ENCODE data around the gene MYH7. TPM values are rescaled to one million over a fixed set of nuclear protein-coding genes. Genes with fewer than 3 reads are reported as not detected.
"Not testable (repeated sequence)": the region's sequence is repeated elsewhere in the genome, so short reads cannot be mapped to it uniquely, and the experiment has no call there.

The MYH7 gene
- total and polyA plus RNA-seq, 4 donors = 0.99 to 2.9 (median 1.7) TPM

GRCh38 chr14:23419646-23420045 lies 15.8 kb downstream of the MYH7 start:
- H3K27me3 ChIP-seq (ENCODE audit: control insufficient read depth, insufficient read depth, low read length); H3K27ac ChIP-seq (ENCODE audit: low read depth, low read length); H3K4me1 ChIP-seq (ENCODE audit: control insufficient read depth, insufficient read depth, low read length); H3K4me3 ChIP-seq (ENCODE audit: low read depth, low read length); DNase-seq (ENCODE audit: low read depth in 4 of 6, low spot score in 6 of 6); H3K9me3 ChIP-seq (ENCODE audit: control insufficient read depth, insufficient read depth, low read length): not testable (repeated sequence)
- peaks cover 18% of the 10 kb centered on the region for H3K36me3 ChIP-seq (ENCODE audit: control insufficient read depth, insufficient read depth, low read length)
- WGBS (ENCODE audit: insufficient coverage) = 75% methylated on average over 1 of the region's 17 CpGs

- Histone ChIP-seq H3K27me3 (ENCODE audit: control insufficient read depth, insufficient read depth, low read length) (no peaks in the 10 kb centered on the region), H3K36me3 (ENCODE audit: control insufficient read depth, insufficient read depth, low read length) (peaks cover 23% of the 10 kb centered on the region), H3K9me3 (ENCODE audit: control insufficient read depth, insufficient read depth, low read length) (no peaks in the 10 kb centered on the region), H3K4me3 (ENCODE audit: low read depth, low read length) (no peak overlapping the region), H3K27ac (ENCODE audit: low read depth, low read length) (no peak overlapping the region), H3K4me1 (ENCODE audit: control insufficient read depth, insufficient read depth, low read length) (peaks cover 9% of the 10 kb centered on the region)
- WGBS (ENCODE audit: insufficient coverage) = 91% methylated on average over 16 of the region's 21 CpGs
- DNase-seq (ENCODE audit: low read depth in 4 of 6, low spot score in 6 of 6) = no peak
Observed at GRCh38 chr14:23418021-23418420, 17.4 kb downstream of the MYH7 start.

DNA sequence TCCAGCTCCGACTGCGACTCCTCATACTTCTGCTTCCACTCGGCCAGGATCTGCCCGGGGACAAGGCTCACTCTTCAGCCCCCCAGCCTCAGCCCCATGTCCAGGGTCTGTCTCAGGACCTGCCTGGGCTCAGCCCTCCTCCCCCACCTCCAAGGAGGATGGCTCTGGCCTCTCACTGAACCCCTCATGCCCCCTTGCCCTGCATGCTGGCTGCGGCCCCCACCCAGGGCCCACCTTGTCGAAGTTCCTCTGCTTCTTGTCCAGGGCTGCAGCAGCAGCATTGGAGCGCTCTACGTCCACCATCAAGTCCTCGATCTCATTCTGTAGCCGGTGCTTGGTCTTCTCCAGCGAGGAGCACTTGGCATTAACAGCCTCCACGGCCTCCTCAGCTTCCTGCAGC lies 18.2 kb downstream of the MYH7 start:
- not testable (repeated sequence) for H3K27ac ChIP-seq (ENCODE audit: low read depth, low read length); H3K4me1 ChIP-seq (ENCODE audit: control insufficient read depth, insufficient read depth, low read length); H3K4me3 ChIP-seq (ENCODE audit: low read depth, low read length); H3K9me3 ChIP-seq (ENCODE audit: control insufficient read depth, insufficient read depth, low read length); H3K27me3 ChIP-seq (ENCODE audit: control insufficient read depth, insufficient read depth, low read length); DNase-seq (ENCODE audit: low read depth in 4 of 6, low spot score in 6 of 6)
- WGBS (ENCODE audit: insufficient coverage) = 95% methylated on average over 10 of the region's 12 CpGs
- peaks cover 23% of the 10 kb centered on the region for H3K36me3 ChIP-seq (ENCODE audit: control insufficient read depth, insufficient read depth, low read length)

DNA sequence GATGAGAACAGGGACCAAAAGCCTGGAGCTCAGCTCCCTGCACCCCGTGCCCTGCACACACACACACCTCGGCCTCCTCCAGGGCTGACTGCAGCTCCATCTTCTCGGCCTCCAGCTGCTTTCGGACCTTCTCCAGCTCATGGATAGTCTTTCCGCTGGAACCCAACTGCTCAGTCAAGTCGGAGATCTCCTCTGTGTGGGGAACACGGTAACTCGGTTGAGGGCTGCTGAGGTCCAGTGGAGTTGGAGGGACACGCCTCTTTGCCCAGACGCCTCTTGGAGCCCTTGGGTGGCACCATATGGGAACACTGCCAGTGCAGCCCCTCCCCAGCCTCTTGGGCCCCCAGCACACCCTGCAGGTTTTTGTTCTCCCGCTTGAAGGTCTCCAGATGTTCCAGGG lies 18.7 kb downstream of the MYH7 start:
- Histone ChIP-seq H3K9me3 (ENCODE audit: control insufficient read depth, insufficient read depth, low read length) (no peaks in the 10 kb centered on the region), H3K27me3 (ENCODE audit: control insufficient read depth, insufficient read depth, low read length) (no peaks in the 10 kb centered on the region), H3K36me3 (ENCODE audit: control insufficient read depth, insufficient read depth, low read length) (peaks cover 23% of the 10 kb centered on the region), H3K27ac (ENCODE audit: low read depth, low read length) (no peak overlapping the region), H3K4me1 (ENCODE audit: control insufficient read depth, insufficient read depth, low read length) (peaks cover 9% of the 10 kb centered on the region), H3K4me3 (ENCODE audit: low read depth, low read length) (no peak overlapping the region)
- WGBS (ENCODE audit: insufficient coverage) = 95% methylated on average over 10 of the region's 11 CpGs
- DNase-seq (ENCODE audit: low read depth in 4 of 6, low spot score in 6 of 6) = no peak

- peaks cover 23% of the 10 kb centered on the region for H3K36me3 ChIP-seq (ENCODE audit: control insufficient read depth, insufficient read depth, low read length)
Observed at GRCh38 chr14:23415821-23416778, 19.4 kb downstream of the MYH7 start.

GRCh38 chr14:23414906-23415820 lies 20.3 kb downstream of the MYH7 start:
- H3K27me3 ChIP-seq (ENCODE audit: control insufficient read depth, insufficient read depth, low read length) = no peaks in the 10 kb centered on the region
- H3K4me3 ChIP-seq (ENCODE audit: low read depth, low read length) = no peak overlapping the region
- DNase-seq (ENCODE audit: low read depth in 4 of 6, low spot score in 6 of 6) = no peak
- peaks cover 23% of the 10 kb centered on the region for H3K36me3 ChIP-seq (ENCODE audit: control insufficient read depth, insufficient read depth, low read length)
- no peak overlapping the region for H3K27ac ChIP-seq (ENCODE audit: low read depth, low read length)
- WGBS (ENCODE audit: insufficient coverage) = 96% methylated on average over 36 of the region's 39 CpGs
- H3K9me3 ChIP-seq (ENCODE audit: control insufficient read depth, insufficient read depth, low read length) = no peaks in the 10 kb centered on the region
- H3K4me1 ChIP-seq (ENCODE audit: control insufficient read depth, insufficient read depth, low read length) = peaks cover 9% of the 10 kb centered on the region

More at GRCh38 chr14:23415821-23416778, 19.4 kb downstream of the MYH7 start:
- Histone ChIP-seq H3K4me1 (ENCODE audit: control insufficient read depth, insufficient read depth, low read length) (peaks cover 9% of the 10 kb centered on the region), H3K4me3 (ENCODE audit: low read depth, low read length) (no peak overlapping the region), H3K27ac (ENCODE audit: low read depth, low read length) (no peak overlapping the region), H3K9me3 (ENCODE audit: control insufficient read depth, insufficient read depth, low read length) (no peaks in the 10 kb centered on the region), H3K27me3 (ENCODE audit: control insufficient read depth, insufficient read depth, low read length) (no peaks in the 10 kb centered on the region)
- peak in 1 of 6 donors; percentile 70 for DNase-seq (ENCODE audit: low read depth in 4 of 6, low spot score in 6 of 6)
- 75% methylated on average over 18 of the region's 21 CpGs for WGBS (ENCODE audit: insufficient coverage)

GRCh38 chr14:23414254-23414653 lies 21.2 kb downstream of the MYH7 start:
- no peaks in the 10 kb centered on the region for H3K9me3 ChIP-seq (ENCODE audit: control insufficient read depth, insufficient read depth, low read length)
- WGBS (ENCODE audit: insufficient coverage) = 79% methylated on average over 3 of the region's 3 CpGs
- H3K27me3 ChIP-seq (ENCODE audit: control insufficient read depth, insufficient read depth, low read length) = no peaks in the 10 kb centered on the region
- peaks cover 18% of the 10 kb centered on the region for H3K36me3 ChIP-seq (ENCODE audit: control insufficient read depth, insufficient read depth, low read length)
- H3K4me3 ChIP-seq (ENCODE audit: low read depth, low read length) = no peak overlapping the region
- DNase-seq (ENCODE audit: low read depth in 4 of 6, low spot score in 6 of 6) = no peak
- no peak overlapping the region for H3K27ac ChIP-seq (ENCODE audit: low read depth, low read length)
- peaks cover 9% of the 10 kb centered on the region for H3K4me1 ChIP-seq (ENCODE audit: control insufficient read depth, insufficient read depth, low read length)

DNA sequence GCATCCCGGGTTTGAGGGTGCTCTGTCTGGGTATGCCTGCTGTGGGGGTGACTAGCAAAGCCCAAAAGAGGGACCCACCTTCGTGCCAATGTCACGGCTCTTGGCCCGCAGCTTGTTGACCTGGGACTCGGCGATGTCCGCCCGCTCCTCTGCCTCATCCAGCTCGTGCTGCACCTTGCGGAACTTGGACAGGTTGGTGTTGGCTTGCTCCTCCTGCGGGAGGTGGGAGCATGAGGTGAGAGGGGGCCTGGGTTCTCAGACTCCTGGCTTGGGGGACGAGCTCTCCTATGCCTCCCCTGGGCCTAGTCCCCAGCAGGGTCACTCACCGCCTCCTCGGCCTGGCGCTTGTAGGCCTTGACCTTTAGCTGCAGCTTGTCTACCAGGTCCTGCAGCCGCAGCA lies 21.8 kb downstream of the MYH7 start:
- no peaks in the 10 kb centered on the region for H3K9me3 ChIP-seq (ENCODE audit: control insufficient read depth, insufficient read depth, low read length)
- no peaks in the 10 kb centered on the region for H3K27me3 ChIP-seq (ENCODE audit: control insufficient read depth, insufficient read depth, low read length)
- peaks cover 17% of the 10 kb centered on the region for H3K36me3 ChIP-seq (ENCODE audit: control insufficient read depth, insufficient read depth, low read length)
- H3K4me1 ChIP-seq (ENCODE audit: control insufficient read depth, insufficient read depth, low read length) = peaks cover 9% of the 10 kb centered on the region
- 91% methylated on average over 13 of the region's 16 CpGs for WGBS (ENCODE audit: insufficient coverage)
- DNase-seq (ENCODE audit: low read depth in 4 of 6, low spot score in 6 of 6) = no peak
- H3K4me3 ChIP-seq (ENCODE audit: low read depth, low read length) = no peak overlapping the region
- H3K27ac ChIP-seq (ENCODE audit: low read depth, low read length) = no peak overlapping the region

GRCh38 chr14:23411563-23412525 lies 23.6 kb downstream of the MYH7 start:
- Histone ChIP-seq H3K27me3 (ENCODE audit: control insufficient read depth, insufficient read depth, low read length) (no peaks in the 10 kb centered on the region), H3K4me1 (ENCODE audit: control insufficient read depth, insufficient read depth, low read length) (peaks cover 9% of the 10 kb centered on the region), H3K36me3 (ENCODE audit: control insufficient read depth, insufficient read depth, low read length) (peaks cover 10% of the 10 kb centered on the region), H3K4me3 (ENCODE audit: low read depth, low read length) (no peak overlapping the region), H3K27ac (ENCODE audit: low read depth, low read length) (no peak overlapping the region), H3K9me3 (ENCODE audit: control insufficient read depth, insufficient read depth, low read length) (no peaks in the 10 kb centered on the region)
- DNase-seq (ENCODE audit: low read depth in 4 of 6, low spot score in 6 of 6) = no peak
- WGBS (ENCODE audit: insufficient coverage) = 85% methylated on average over 11 of the region's 14 CpGs
